ENCODE measurements around the gene ACTN2.

DNA sequence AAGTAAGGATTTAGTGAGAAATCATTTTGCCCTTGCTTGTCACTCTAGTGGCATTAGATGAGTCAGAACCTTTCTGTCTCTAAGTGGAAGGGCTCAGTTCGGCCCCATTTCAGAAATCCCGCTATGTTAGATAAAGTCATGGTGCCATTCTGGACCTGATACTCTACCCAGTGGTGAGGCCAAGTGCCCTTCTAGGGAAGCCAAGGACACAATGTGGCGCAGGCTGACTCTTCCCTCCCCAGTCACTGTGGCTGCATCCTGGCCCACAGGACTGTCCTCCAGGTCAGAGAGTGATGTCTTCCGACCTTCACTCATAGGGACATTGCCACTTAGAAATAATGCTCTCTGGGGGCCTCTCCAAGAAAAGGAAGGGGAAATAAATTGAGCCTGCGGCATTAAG is 60.5 kb downstream of the ACTN2 start:
- TF ChIP-seq, protein P1, sequence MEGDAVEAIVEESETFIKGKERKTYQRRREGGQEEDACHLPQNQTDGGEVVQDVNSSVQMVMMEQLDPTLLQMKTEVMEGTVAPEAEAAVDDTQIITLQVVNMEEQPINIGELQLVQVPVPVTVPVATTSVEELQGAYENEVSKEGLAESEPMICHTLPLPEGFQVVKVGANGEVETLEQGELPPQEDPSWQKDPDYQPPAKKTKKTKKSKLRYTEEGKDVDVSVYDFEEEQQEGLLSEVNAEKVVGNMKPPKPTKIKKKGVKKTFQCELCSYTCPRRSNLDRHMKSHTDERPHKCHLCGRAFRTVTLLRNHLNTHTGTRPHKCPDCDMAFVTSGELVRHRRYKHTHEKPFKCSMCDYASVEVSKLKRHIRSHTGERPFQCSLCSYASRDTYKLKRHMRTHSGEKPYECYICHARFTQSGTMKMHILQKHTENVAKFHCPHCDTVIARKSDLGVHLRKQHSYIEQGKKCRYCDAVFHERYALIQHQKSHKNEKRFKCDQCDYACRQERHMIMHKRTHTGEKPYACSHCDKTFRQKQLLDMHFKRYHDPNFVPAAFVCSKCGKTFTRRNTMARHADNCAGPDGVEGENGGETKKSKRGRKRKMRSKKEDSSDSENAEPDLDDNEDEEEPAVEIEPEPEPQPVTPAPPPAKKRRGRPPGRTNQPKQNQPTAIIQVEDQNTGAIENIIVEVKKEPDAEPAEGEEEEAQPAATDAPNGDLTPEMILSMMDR (IDR thresholded peaks at IDR 0.05), result no peak
- no peak for TF ChIP-seq POLR2A (IDR thresholded peaks at IDR 0.05)

Data from testis (tissue), 2 donors.